GM20000 (cell line): ENCODE measurements around the gene CNTNAP5.

ENCODE experiments used
- DNase-seq: peaks from one replicate; pipeline ENCODE4 v3.0.0; 2012; ENCODE audit warnings: low spot score
- TF ChIP-seq, protein P1 (sequence below): IDR thresholded peaks from 2 replicates; pipeline ENCODE4 v1.5.1; 2012; ENCODE audit warnings: mild to moderate bottlenecking, control low read depth; ENCODE audit errors: extremely low read depth, missing control alignments

Gene CNTNAP5

DNA sequence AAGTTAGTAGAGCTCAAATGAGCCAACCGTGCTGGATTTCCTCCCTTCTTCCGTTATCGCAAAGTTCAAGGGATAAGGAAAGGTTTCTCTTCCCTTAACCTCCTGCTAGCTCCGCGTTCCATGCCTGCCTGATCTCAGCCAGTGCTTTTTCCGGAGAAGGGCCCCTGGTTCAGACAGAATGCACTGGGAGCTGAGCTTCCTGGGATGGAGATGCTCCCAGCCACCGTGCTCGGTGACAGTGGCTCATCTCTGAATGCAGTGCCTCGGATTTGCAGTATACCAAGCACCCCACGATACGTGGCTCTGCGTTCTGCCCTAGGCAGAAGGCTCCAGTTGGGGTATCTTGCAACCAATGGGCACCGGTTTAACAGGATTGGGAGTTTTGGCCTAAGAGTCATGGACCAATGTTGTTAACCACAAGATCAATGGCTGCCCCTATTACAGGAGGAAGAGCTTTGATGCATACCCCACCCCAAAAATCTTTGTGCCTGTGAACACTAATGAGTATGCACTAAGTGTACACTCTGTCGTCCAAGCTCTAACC, 876 bp downstream of the CNTNAP5 start:
- no peak for DNase-seq
- TF ChIP-seq, protein P1, sequence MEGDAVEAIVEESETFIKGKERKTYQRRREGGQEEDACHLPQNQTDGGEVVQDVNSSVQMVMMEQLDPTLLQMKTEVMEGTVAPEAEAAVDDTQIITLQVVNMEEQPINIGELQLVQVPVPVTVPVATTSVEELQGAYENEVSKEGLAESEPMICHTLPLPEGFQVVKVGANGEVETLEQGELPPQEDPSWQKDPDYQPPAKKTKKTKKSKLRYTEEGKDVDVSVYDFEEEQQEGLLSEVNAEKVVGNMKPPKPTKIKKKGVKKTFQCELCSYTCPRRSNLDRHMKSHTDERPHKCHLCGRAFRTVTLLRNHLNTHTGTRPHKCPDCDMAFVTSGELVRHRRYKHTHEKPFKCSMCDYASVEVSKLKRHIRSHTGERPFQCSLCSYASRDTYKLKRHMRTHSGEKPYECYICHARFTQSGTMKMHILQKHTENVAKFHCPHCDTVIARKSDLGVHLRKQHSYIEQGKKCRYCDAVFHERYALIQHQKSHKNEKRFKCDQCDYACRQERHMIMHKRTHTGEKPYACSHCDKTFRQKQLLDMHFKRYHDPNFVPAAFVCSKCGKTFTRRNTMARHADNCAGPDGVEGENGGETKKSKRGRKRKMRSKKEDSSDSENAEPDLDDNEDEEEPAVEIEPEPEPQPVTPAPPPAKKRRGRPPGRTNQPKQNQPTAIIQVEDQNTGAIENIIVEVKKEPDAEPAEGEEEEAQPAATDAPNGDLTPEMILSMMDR: no peak

DNA sequence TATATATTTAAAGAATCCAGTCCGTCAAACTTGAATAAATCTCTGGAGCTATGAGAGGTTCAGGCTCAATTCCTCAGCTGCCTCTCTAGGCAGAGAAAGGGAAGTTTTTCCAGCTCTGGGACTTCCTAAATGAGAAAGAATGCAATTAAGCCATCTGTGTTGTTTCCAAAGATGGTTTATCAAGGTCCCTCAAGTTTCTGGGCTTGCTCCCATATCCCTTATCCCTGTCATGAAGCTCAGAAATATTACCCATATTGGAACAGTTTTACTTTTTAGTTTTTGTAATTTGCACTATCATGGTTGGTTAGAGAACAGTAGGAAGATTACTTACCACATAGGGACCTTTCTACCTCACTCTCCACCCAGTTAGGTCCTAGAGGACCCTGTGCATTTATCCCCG, 1.4 kb downstream of the CNTNAP5 start:
- TF ChIP-seq, protein P1: no peak
- DNase-seq: no peak

DNA sequence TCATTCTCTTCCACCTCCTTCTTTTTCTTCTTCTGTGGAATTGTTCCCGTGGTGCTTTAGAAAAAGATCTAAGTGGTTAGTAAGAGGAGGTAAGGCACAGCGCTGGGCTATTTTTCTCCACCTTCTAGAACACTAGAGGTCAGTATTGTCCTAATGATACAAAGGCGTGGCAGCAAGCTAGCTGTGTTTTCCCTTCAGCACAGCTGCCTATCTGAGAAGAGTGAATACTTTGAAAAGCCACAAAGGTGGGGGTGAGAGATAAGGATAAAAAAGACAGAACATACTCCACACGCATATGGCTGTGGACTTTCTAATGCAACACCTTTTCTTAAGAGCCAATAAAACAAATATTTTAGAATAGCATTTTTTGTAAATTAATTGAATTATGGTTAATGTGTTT, 2.1 kb downstream of the CNTNAP5 start:
- TF ChIP-seq, protein P1: peak; percentile 38
- peak; percentile 67 for DNase-seq

DNA sequence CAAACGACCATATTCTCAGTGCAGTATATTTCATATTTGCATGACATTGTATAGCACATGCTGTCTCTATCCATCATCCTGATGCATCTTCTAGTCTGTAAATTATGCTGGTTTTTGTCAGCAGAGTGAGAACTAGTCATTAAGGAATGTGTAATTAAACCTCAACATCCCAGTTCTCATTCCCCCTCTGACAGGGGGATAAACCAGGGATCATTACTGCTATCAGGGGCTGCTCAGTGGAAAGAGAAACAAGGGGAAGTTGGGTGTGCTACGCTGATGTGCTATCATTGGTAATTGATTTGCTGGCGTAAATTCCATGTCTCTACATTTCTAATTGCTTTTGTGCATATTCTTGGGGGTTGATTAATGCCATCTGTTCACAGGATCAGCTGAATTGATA, 7.7 kb downstream of the CNTNAP5 start:
- no peak for DNase-seq

DNA sequence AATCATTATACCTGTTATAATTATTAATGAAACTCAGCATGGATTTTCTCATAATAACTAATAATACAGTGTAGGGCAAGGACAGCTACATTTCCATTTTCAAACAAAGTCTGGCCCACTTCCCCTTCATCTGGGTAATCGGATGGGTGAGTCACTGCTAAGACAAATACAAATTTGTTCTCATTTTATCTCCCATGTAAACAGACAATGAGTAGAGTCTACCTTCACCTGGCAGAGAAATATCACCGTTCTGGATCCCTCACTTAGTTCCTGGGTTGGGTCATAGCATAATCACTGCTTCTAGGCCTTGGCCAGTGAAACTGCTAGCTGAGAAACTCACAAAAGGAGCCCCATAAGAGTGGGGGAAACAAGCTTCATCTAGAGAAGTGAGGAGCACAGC, 9.2 kb downstream of the CNTNAP5 start:
- TF ChIP-seq, protein P1: no peak
- no peak for DNase-seq

More for the DNA sequence above, 7.7 kb downstream of the CNTNAP5 start:
- TF ChIP-seq, protein P1: no peak

DNA sequence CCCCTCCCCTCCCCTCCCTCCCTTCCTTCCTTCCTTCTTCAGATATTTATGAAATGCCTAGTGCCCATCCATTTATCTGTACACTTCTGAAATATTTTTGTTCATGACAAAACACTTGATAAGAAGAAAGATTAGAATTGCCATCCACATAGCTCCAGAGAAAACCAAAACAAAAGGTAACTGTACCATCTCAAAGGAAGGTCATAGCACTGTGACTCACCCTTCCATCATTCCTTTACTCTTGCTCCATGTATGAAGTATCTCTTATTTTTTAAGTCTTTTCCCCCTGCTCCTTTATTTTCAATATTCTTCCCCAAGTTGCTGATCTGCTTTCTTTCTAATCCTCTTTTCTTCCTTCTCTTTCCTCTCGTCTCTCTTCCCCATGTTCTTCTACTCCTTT, 9.9 kb downstream of the CNTNAP5 start:
- DNase-seq: no peak
- TF ChIP-seq, protein P1: no peak

DNA sequence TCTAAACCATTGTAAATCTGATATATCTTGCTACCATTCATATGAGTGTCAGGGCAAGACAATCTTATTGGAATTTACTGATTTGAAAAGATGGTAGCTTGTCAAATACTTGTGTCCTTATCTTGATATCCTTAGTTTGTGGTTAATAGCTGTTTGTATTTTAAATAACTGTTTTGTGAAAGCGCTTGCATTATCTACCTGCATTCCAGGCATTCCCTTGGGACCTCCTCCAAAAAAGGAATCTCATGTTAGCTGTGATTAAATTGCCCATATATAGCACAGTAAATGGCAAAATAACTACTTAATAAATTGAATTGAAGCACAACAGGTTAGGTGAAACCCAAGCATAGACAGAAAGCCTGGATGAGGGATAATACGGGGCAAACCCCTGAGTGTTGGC, 13.9 kb downstream of the CNTNAP5 start:
- TF ChIP-seq, protein P1: no peak
- DNase-seq: no peak
